Uterus (tissue), 4 donors: Measurements from ENCODE around the gene C8A. TPM values are rescaled to one million over a fixed set of nuclear protein-coding genes. Genes with fewer than 3 reads are reported as not detected.

Source experiments
- DNase-seq, 2 donors: peaks; one replicate each; pipeline ENCODE4 v3.0.0-alpha.2; 2019 to 2020
- H3K27ac ChIP-seq, 2 donors: fragments of 200-600 bp; sonication (generic); 1 replicate in 1 of 2; 2 replicates in 1 of 2; pipeline ENCODE4 v1.5.1; 2016 to 2018
- H3K27me3 ChIP-seq, 2 donors: fragments of 200-600 bp; sonication (generic); one replicate each; pipeline ENCODE4 v1.5.1; 2018 to 2019; ENCODE audit warnings: control low read depth in 1 of 2
- H3K36me3 ChIP-seq, 2 donors: fragments of 200-600 bp; sonication (generic); one replicate each; pipeline ENCODE4 v1.5.1; 2019; ENCODE audit warnings: control low read depth in 1 of 2
- H3K4me1 ChIP-seq, 2 donors: fragments of 200-600 bp; sonication (generic); one replicate each; pipeline ENCODE4 v1.5.1; 2018 to 2019; ENCODE audit warnings: control low read depth in 1 of 2
- H3K4me3 ChIP-seq, 2 donors: fragments of 200-600 bp; sonication (generic); 1 replicate in 1 of 2; 2 replicates in 1 of 2; pipeline ENCODE4 v1.5.1; 2018 to 2019; ENCODE audit warnings: mild to moderate bottlenecking in 1 of 2
- H3K9me3 ChIP-seq, 2 donors: fragments of 200-600 bp; sonication (generic); one replicate each; pipeline ENCODE4 v1.5.1; 2019; ENCODE audit warnings: control low read depth in 1 of 2
- POLR2A ChIP-seq, 2 donors: fragments of 450-650 bp; IDR thresholded peaks; one replicate each; pipeline ENCODE4 v1.6.1; 2016; ENCODE audit warnings: antibody characterized with exemption in 2 of 2, mild to moderate bottlenecking in 1 of 2, moderate library complexity in 1 of 2
- intact Hi-C: fragments of 100-400 bp; cut with DNase I; formaldehyde crosslinking; loops from one replicate; pipeline ENCODE4 v1.15.1; 2023; ENCODE audit warnings: low total_unique reads
- total RNA-seq, 4 donors: library from RNA; depleted of rRNA in 3 of 4; stranded (reverse); fragments of >200 nt in 3 of 4; gene quantifications; one replicate each; pipeline versions ENCODE4 v1.1.0 to v1.2.4, GENCODE V29; 2014 to 2023
- TF ChIP-seq, protein P1 (sequence below), 4 experiments: fragments of 200-600 bp in 2 of 4; fragments of 450-650 bp in 2 of 4; sonication (generic) in 2 of 4; IDR thresholded peaks; one replicate each; pipeline ENCODE4 v1.5.1; 2016 to 2019; ENCODE audit warnings: antibody characterized with exemption in 4 of 4, mild to moderate bottlenecking in 2 of 4, moderate library complexity in 1 of 4
- donor health status: DM: yes; HTN: yes; CAD: no.

Gene C8A
- total RNA-seq, 4 donors from 2014 or later = not detected

DNA sequence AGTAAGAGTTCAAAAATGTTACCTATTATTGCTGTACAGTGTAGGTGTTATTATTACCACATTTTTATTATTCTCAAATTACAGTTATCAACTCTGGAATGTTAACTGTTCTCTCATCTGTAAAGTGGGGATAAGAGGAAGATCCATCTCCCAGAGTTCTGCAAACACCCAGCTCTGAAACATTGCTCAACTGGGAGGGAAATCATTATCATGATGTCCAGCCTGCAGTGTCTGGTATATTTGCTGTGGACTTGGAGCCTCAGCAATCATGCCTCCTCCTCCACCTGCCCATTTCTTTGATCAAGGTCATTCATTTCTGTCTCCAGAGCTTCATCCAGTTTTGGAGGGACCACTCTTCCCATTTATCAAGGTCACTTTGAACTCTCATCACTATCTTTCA lies 39.4 kb downstream of the C8A start:
- H3K4me3 ChIP-seq = no peak overlapping the region
- no peaks in the 10 kb centered on the region for H3K4me1 ChIP-seq
- H3K27ac ChIP-seq = no peak overlapping the region
- no peaks in the 10 kb centered on the region for H3K36me3 ChIP-seq
- H3K27me3 ChIP-seq = no peaks in the 10 kb centered on the region
- intact Hi-C loops = no loop called here
- H3K9me3 ChIP-seq = no peaks in the 10 kb centered on the region
- no peak for DNase-seq
- no peak for TF ChIP-seq POLR2A (IDR thresholded peaks at IDR 0.05)
- TF ChIP-seq, protein P1, sequence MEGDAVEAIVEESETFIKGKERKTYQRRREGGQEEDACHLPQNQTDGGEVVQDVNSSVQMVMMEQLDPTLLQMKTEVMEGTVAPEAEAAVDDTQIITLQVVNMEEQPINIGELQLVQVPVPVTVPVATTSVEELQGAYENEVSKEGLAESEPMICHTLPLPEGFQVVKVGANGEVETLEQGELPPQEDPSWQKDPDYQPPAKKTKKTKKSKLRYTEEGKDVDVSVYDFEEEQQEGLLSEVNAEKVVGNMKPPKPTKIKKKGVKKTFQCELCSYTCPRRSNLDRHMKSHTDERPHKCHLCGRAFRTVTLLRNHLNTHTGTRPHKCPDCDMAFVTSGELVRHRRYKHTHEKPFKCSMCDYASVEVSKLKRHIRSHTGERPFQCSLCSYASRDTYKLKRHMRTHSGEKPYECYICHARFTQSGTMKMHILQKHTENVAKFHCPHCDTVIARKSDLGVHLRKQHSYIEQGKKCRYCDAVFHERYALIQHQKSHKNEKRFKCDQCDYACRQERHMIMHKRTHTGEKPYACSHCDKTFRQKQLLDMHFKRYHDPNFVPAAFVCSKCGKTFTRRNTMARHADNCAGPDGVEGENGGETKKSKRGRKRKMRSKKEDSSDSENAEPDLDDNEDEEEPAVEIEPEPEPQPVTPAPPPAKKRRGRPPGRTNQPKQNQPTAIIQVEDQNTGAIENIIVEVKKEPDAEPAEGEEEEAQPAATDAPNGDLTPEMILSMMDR (IDR thresholded peaks at IDR 0.05) = no peak

DNA sequence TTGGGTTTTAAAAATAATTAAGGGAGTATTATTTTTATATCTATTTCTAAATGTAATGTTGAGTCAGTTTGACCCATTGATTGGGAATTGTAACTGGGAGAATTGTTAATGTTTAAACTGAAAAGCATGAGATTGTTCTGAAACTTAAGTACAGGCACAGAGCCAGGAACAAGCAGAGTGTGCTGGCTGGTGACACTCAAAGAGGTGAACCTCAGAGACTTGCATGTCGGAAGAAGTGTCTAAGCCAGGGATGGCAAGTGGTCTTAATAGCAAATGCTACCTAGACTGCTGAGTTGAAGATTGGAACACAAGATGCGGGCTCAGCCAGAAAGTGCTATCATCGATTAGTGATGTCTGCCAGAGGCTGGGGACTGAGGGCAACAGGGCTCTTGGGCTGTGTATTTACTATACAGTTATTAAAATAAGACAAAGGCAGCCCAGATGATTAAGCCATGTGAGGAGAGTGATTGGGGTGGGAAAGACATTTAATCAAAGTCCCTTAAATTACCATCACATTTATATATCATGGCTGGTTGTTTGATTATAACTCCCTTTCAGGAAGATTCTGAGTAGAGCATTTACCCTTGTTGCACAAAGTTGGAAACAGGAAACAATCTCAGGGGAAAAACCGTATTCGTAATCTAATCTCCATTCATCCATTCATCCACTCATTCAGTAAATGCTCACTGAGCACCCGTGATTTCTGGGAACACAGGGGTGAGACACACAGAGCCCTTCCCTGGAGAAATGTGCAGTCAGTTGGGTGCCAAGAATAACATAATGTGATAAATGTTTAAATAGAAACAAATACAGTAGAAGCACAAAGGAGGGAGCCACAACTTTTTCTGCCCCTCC lies 42.8 kb downstream of the C8A start:
- TF ChIP-seq POLR2A (IDR thresholded peaks at IDR 0.05) = no peak
- TF ChIP-seq, protein P1 (IDR thresholded peaks at IDR 0.05) = no peak
- no peaks in the 10 kb centered on the region for H3K9me3 ChIP-seq
- intact Hi-C loops = no loop called here
- H3K27ac ChIP-seq = no peak overlapping the region
- H3K36me3 ChIP-seq = no peaks in the 10 kb centered on the region
- H3K4me1 ChIP-seq = no peaks in the 10 kb centered on the region
- DNase-seq = no peak
- no peaks in the 10 kb centered on the region for H3K27me3 ChIP-seq
- H3K4me3 ChIP-seq = no peak overlapping the region

DNA sequence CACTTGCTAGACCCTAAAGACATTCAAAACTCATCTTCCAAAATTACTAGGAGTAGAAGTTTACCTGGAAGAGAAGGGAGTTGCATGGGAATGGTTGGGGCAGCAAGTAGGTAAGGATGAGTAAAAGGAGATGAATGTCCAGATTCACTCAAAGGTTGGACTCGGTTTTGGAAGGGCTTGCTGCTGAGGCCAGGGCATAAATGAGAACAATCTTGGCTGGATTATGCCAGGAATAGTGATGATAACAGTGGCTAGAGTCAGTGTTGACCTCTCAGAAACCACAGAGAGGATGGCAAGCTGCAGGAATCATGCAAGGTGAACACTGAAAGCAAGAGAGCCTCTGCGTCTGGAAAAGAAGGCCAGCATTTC lies 43.4 kb downstream of the C8A start:
- H3K9me3 ChIP-seq = no peaks in the 10 kb centered on the region
- intact Hi-C loops = no loop called here
- no peak for DNase-seq
- no peak for TF ChIP-seq POLR2A (IDR thresholded peaks at IDR 0.05)
- TF ChIP-seq, protein P1 (IDR thresholded peaks at IDR 0.05) = no peak
- H3K36me3 ChIP-seq = no peaks in the 10 kb centered on the region
- no peaks in the 10 kb centered on the region for H3K27me3 ChIP-seq
- no peak overlapping the region for H3K4me3 ChIP-seq
- no peak overlapping the region for H3K27ac ChIP-seq
- no peaks in the 10 kb centered on the region for H3K4me1 ChIP-seq

DNA sequence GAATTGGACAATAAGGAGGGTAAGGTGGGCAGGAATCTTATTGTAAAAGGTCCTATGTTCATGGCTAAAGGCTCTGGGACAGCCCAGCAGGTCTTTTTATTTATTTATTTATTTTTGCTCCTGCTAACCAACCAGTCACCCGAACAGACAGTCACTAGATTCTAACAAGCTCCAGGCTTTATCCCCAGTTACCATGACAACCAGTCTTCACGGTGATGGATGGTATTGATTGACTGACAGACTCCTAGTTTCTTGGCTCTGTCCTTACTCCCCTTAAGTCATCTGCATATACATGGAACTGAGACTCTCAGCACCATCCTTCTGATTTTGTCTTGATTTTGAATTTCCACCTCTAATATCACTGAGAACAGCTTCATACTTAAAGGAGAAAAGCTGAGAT lies 44.3 kb downstream of the C8A start:
- Histone ChIP-seq H3K9me3 (no peaks in the 10 kb centered on the region), H3K4me1 (no peaks in the 10 kb centered on the region), H3K36me3 (no peaks in the 10 kb centered on the region), H3K4me3 (no peak overlapping the region), H3K27ac (no peak overlapping the region), H3K27me3 (no peaks in the 10 kb centered on the region)
- intact Hi-C loops = no loop called here
- no peak for TF ChIP-seq POLR2A (IDR thresholded peaks at IDR 0.05)
- TF ChIP-seq, protein P1 (IDR thresholded peaks at IDR 0.05) = no peak
- no peak for DNase-seq

DNA sequence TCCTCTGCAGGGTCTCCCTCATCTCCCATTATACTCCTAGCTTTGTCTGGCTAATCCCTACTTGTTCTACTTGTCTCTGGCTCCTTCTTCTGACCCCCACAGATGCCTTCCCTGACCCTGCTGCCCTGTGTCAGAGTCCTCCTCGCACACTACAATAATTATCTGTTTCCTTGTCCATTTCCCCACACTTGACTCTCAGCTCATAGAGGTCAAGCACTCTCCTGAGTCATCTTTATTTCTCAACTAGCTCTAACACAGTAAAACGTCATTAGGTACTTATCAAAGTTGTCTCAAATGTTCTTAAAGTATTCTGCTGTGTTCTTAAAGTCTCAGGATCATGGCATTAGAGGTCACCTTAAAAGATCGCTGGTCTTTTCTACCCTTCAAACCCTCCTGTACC lies 47.1 kb downstream of the C8A start:
- no peak for DNase-seq
- H3K36me3 ChIP-seq = no peaks in the 10 kb centered on the region
- intact Hi-C loops = no loop called here
- no peaks in the 10 kb centered on the region for H3K9me3 ChIP-seq
- no peak for TF ChIP-seq POLR2A (IDR thresholded peaks at IDR 0.05)
- TF ChIP-seq, protein P1 (IDR thresholded peaks at IDR 0.05) = no peak
- H3K4me3 ChIP-seq = no peak overlapping the region
- H3K27me3 ChIP-seq = no peaks in the 10 kb centered on the region
- no peak overlapping the region for H3K27ac ChIP-seq
- no peaks in the 10 kb centered on the region for H3K4me1 ChIP-seq
